Thyroid gland (tissue), 4 donors: ENCODE results near the gene BCKDHB. TPM values are rescaled to one million over a fixed set of nuclear protein-coding genes. Genes with fewer than 3 reads are reported as not detected.

ENCODE experiments used
- DNase-seq, 2 donors: peaks; one replicate each; pipeline ENCODE4 v3.0.0-alpha.2; 2019
- H3K27ac ChIP-seq, 3 donors: fragments of 200-600 bp; sonication (generic); 1 replicate in 2 of 3; 2 replicates in 1 of 3; pipeline ENCODE4 v1.5.1; 2016 to 2019; ENCODE audit warnings: mild to moderate bottlenecking in 1 of 3, moderate library complexity in 1 of 3
- H3K27me3 ChIP-seq: fragments of 200-600 bp; sonication (generic); one replicate; pipeline ENCODE4 v1.5.1; 2019
- H3K36me3 ChIP-seq, 2 donors: fragments of 200-600 bp; sonication (generic); one replicate each; pipeline ENCODE4 v1.5.1; 2016 to 2019
- H3K4me1 ChIP-seq, 2 donors: fragments of 200-600 bp; sonication (generic); one replicate each; pipeline ENCODE4 v1.5.1; 2017 to 2019
- H3K4me3 ChIP-seq, 3 donors: fragments of 200-600 bp; sonication (generic); replicated peaks in 1 of 3; 1 replicate in 2 of 3; 2 replicates in 1 of 3; pipeline ENCODE4 v1.5.1; 2016; ENCODE audit warnings: mild to moderate bottlenecking in 1 of 3
- H3K9me3 ChIP-seq: fragments of 200-600 bp; sonication (generic); one replicate; pipeline ENCODE4 v1.5.1; 2017
- POLR2A ChIP-seq, 2 donors: fragments of 450-650 bp; IDR thresholded peaks; one replicate each; pipeline ENCODE4 v1.6.1; 2017; ENCODE audit warnings: antibody characterized with exemption in 2 of 2, mild to moderate bottlenecking in 2 of 2, moderate library complexity in 1 of 2
- WGBS, 2 donors: methylation state at CpG; one replicate each; pipeline ENCODE4 v1.1.5; 2017; 5-methylcytosine and 5-hydroxymethylcytosine counted together
- intact Hi-C: fragments of 100-400 bp; cut with DNase I; formaldehyde crosslinking; loops from one replicate; pipeline ENCODE4 v1.15.1; 2023
- total RNA-seq, 4 donors: library from RNA; depleted of rRNA; stranded (reverse); fragments of >200 nt; gene quantifications; one replicate each; pipeline ENCODE4 v1.2.3, GENCODE V29; 2016
- TF ChIP-seq, protein P1 (sequence below), 6 experiments: fragments of 200-600 bp in 3 of 6; fragments of 450-650 bp in 3 of 6; sonication (generic) in 3 of 6; IDR thresholded peaks; one replicate each; pipeline ENCODE4 v1.5.1; 2016 to 2019; ENCODE audit warnings: antibody characterized with exemption in 6 of 6, mild to moderate bottlenecking in 2 of 6, inconsistent platforms in 1 of 6, moderate library complexity in 1 of 6

BCKDHB gene
- total RNA-seq, 4 donors from 2014 or later, result 16.7 to 36.9 (median 24.4) TPM

DNA sequence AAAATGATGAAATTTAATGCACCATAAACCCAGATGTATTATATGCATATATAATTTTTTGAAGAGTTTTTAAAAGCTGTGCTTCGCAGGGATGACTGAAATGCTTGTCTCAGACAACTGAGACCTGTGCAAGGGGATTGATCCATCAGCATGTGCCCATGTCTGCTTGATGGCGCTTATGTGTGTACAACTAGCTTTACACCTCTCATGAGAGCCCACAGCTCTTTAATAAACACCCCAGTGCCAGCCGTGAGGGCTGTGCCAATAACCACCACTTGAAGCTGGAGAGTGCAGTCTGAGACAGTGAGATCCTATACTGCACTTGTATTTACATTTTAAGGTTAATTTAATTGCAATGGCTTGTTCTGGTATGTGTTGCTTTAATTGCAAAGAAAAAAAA, 225.5 kb downstream of the BCKDHB start:
- TF ChIP-seq, protein P1, sequence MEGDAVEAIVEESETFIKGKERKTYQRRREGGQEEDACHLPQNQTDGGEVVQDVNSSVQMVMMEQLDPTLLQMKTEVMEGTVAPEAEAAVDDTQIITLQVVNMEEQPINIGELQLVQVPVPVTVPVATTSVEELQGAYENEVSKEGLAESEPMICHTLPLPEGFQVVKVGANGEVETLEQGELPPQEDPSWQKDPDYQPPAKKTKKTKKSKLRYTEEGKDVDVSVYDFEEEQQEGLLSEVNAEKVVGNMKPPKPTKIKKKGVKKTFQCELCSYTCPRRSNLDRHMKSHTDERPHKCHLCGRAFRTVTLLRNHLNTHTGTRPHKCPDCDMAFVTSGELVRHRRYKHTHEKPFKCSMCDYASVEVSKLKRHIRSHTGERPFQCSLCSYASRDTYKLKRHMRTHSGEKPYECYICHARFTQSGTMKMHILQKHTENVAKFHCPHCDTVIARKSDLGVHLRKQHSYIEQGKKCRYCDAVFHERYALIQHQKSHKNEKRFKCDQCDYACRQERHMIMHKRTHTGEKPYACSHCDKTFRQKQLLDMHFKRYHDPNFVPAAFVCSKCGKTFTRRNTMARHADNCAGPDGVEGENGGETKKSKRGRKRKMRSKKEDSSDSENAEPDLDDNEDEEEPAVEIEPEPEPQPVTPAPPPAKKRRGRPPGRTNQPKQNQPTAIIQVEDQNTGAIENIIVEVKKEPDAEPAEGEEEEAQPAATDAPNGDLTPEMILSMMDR (IDR thresholded peaks at IDR 0.05), result no peak
- no peak for TF ChIP-seq POLR2A (IDR thresholded peaks at IDR 0.05)
- no peak overlapping the region for H3K4me3 ChIP-seq
- no peaks in the 10 kb centered on the region for H3K4me1 ChIP-seq
- no peaks in the 10 kb centered on the region for H3K36me3 ChIP-seq
- DNase-seq, result peak in 1 of 2 donors; percentile 5
- 38 to 50% methylated on average over 3 of the region's 3 CpGs for WGBS, 2 donors
- no peaks in the 10 kb centered on the region for H3K27me3 ChIP-seq
- intact Hi-C loops, result no loop called here
- H3K9me3 ChIP-seq, result no peaks in the 10 kb centered on the region
- H3K27ac ChIP-seq, result no peak overlapping the region

DNA sequence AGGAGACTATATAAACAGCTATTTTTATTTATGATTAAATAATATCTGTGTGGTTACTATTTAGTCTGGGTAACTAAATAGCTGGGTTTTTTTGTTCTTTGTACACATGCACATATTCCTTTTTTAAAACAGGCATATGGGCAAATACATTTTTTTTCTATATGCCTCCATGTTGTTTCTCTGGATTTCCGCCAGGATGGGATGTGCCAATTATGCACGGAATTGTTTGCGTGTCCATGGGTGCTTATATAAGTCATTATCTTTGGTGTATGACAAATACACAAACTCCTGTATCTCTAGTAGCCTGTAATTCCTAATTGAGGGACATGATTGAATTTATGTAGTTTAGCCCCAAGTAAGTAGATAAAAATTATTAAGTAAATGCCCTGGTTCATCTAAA, 226.9 kb downstream of the BCKDHB start:
- no peak for DNase-seq
- intact Hi-C loops, result no loop called here
- no peaks in the 10 kb centered on the region for H3K9me3 ChIP-seq
- H3K4me3 ChIP-seq, result no peak overlapping the region
- no peaks in the 10 kb centered on the region for H3K27me3 ChIP-seq
- WGBS, 2 donors, result 55 to 78% methylated on average over 3 of the region's 3 CpGs
- no peaks in the 10 kb centered on the region for H3K36me3 ChIP-seq
- TF ChIP-seq, protein P1 (IDR thresholded peaks at IDR 0.05), result no peak
- TF ChIP-seq POLR2A (IDR thresholded peaks at IDR 0.05), result no peak
- no peak overlapping the region for H3K27ac ChIP-seq
- no peaks in the 10 kb centered on the region for H3K4me1 ChIP-seq

DNA sequence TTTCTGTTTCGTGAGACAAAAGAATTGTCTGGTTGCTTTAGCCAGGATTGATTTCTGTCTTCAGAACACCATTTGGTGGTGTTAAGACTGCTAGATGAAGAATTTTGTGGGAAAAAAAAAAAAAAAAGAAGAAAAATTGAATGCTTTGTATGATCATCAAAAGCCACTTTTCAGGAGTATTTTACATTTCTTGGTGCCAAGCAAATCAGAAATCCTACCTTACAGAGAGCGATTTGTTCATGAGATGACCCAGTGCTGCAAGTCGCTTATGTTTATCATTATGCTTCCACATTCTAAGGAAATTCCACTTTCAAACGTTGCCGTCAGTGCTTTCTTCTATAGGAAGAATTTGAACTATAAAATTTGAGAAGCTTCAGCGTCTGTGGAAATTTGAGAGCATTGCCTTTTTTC, 228.7 kb downstream of the BCKDHB start:
- WGBS, 2 donors, result 73 to 82% methylated on average over 6 of the region's 6 CpGs
- Histone ChIP-seq H3K9me3 (no peaks in the 10 kb centered on the region), H3K36me3 (no peaks in the 10 kb centered on the region), H3K4me1 (no peaks in the 10 kb centered on the region), H3K27me3 (no peaks in the 10 kb centered on the region), H3K27ac (no peak overlapping the region), H3K4me3 (no peak overlapping the region)
- TF ChIP-seq, protein P1 (IDR thresholded peaks at IDR 0.05), result no peak
- no peak for TF ChIP-seq POLR2A (IDR thresholded peaks at IDR 0.05)
- no peak for DNase-seq
- intact Hi-C loops, result no loop called here

DNA sequence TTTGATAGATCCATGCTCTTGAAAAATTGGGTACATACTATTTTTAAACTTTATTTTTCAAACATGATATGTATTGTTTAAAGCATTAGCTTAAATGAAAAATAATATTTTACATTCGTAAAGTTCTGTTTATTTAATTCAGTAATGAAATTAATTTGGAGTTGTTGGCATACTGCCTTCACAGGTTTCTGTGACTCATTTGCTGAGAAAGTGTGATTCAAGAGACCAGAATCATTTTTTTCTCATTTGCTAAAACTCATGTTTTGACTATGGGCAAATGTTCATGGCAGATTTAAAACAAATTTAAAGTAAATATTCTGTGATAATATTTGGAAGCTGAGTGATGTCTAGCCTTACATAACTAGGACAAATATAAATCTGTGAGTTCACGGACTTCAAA, 230.4 kb downstream of the BCKDHB start:
- Histone ChIP-seq H3K27me3 (no peaks in the 10 kb centered on the region), H3K36me3 (no peaks in the 10 kb centered on the region), H3K4me1 (no peaks in the 10 kb centered on the region), H3K4me3 (no peak overlapping the region), H3K27ac (no peak overlapping the region), H3K9me3 (no peaks in the 10 kb centered on the region)
- WGBS, 2 donors, result 89 to 91% methylated on average over 2 of the region's 2 CpGs
- TF ChIP-seq POLR2A (IDR thresholded peaks at IDR 0.05), result no peak
- TF ChIP-seq, protein P1 (IDR thresholded peaks at IDR 0.05), result no peak
- intact Hi-C loops, result no loop called here
- no peak for DNase-seq

DNA sequence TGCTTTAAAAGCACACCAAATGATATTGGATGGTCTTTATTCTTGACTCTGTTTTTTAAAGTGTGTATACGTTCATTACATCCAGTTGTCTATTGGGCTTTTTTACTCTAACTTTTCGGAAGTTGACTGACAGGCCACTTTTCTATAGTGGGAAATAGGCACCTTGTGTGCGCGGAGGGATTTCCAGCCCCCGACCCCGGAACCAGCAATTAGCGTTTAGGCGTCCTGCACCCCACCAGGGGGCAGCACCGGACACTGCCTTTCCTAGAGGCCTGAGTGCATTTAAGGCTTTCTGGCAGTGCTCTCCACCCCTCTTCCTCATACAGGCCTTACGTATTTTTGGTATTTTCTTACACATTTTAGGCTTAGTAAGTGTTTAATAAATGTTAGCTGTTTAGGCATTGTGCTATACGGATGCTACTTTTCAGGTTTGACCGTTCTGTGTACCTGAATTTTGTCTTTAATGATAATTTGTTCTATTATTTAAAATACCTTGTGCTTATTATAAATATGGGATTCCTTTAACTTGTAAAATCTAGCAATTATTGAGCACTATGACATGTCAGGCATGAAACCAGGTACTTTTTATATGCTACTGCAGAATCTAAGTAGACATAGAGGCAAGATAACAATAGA, 231.8 kb downstream of the BCKDHB start:
- Histone ChIP-seq H3K27me3 (no peaks in the 10 kb centered on the region), H3K36me3 (no peaks in the 10 kb centered on the region), H3K27ac (no peak overlapping the region), H3K4me3 (no peak overlapping the region), H3K9me3 (no peaks in the 10 kb centered on the region), H3K4me1 (no peaks in the 10 kb centered on the region)
- TF ChIP-seq, protein P1 (IDR thresholded peaks at IDR 0.05), result peak in 5 of 6 experiments; percentile 38 to 82 (median 70)
- TF ChIP-seq POLR2A (IDR thresholded peaks at IDR 0.05), result no peak
- 32 to 42% methylated on average over 11 to 12 of the region's 12 CpGs for WGBS, 2 donors
- intact Hi-C loops, result no loop called here
- DNase-seq, result peak; percentile 78 to 79
